Uterus (tissue), 2 donors: Measurements from ENCODE around the gene S100B.

Experiments used
- CTCF ChIP-seq, 4 experiments: fragments of 200-600 bp in 2 of 4; fragments of 450-650 bp in 2 of 4; sonication (generic) in 2 of 4; IDR thresholded peaks; one replicate each; pipeline ENCODE4 v1.5.1; 2016 to 2019; ENCODE audit warnings: antibody characterized with exemption in 4 of 4, mild to moderate bottlenecking in 2 of 4, moderate library complexity in 1 of 4
- POLR2A ChIP-seq, 2 donors: fragments of 450-650 bp; IDR thresholded peaks; one replicate each; pipeline ENCODE4 v1.6.1; 2016; ENCODE audit warnings: antibody characterized with exemption in 2 of 2, mild to moderate bottlenecking in 1 of 2, moderate library complexity in 1 of 2

GRCh38 chr21:46646541-46647154, 41.8 kb upstream of the S100B start:
- TF ChIP-seq POLR2A (IDR thresholded peaks at IDR 0.05) = no peak
- no peak for TF ChIP-seq CTCF (IDR thresholded peaks at IDR 0.05)
